Measurements from ENCODE around the gene F8. TPM values are rescaled to one million over a fixed set of nuclear protein-coding genes. Genes with fewer than 3 reads are reported as not detected.
"Not testable (repeated sequence)": the region's sequence is repeated elsewhere in the genome, so short reads cannot be mapped to it uniquely, and the experiment has no call there.

The F8 gene
- total and polyA plus RNA-seq, 2 donors (not counting 1 experiment from before 2014, with no cell fraction given) = 4.5 to 7.9 TPM

DNA sequence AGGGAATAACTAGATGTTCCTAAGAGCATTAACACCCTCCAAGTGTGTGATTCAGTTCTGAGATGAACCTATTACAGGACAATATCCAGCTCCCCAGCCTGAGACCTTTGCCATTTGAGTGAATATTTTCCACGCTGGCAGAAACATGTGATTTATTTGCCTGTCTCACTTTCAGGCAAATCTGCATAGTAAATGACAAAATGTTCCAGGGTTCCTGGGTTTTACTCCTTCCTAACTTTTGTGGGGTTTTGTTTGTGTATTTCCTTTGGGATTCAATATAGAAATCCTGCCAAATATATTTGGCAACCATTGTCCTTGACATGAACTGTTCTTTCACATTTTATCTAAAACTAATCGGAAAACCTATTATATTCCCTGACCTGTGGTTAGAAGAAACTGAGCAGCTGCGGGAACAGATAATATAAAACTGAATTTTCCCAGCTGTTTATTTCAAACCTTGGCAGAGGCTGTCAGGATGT, 12.5 kb downstream of the F8 start:
- Histone ChIP-seq H3K36me3 (ENCODE audit: control insufficient read depth, insufficient read depth, low read length) (no peaks in the 10 kb centered on the region), H3K9ac (ENCODE audit: insufficient read depth, low read length) (no peak overlapping the region), H3K4me1 (ENCODE audit: control insufficient read depth, extremely low read depth, insufficient read depth, low read length) (no peaks in the 10 kb centered on the region), H3K4me2 (ENCODE audit: extremely low read depth, insufficient read depth, low read length) (no peak overlapping the region), H3K4me3 (replicated peaks in 1 of 4; ENCODE audit: control extremely low read depth in 1 of 4, insufficient read depth in 1 of 4, low read depth in 3 of 4, low read length in 4 of 4) (no peak overlapping the region), H3K27me3 (ENCODE audit: control insufficient read depth, insufficient read depth, low read length) (no peaks in the 10 kb centered on the region), H3K9me3 (ENCODE audit: control insufficient read depth, insufficient read depth, low read depth, low read length) (no peaks in the 10 kb centered on the region), H3K27ac (ENCODE audit: insufficient read depth, low read length) (no peak overlapping the region), H4K20me1 (ENCODE audit: control insufficient read depth, extremely low read depth, insufficient read depth, low read length) (no peaks in the 10 kb centered on the region), H3K79me2 (ENCODE audit: control insufficient read depth, insufficient read depth, low read length) (no peaks in the 10 kb centered on the region), H2AFZ (ENCODE audit: low read length) (no peak overlapping the region)
- TF ChIP-seq, protein P1, sequence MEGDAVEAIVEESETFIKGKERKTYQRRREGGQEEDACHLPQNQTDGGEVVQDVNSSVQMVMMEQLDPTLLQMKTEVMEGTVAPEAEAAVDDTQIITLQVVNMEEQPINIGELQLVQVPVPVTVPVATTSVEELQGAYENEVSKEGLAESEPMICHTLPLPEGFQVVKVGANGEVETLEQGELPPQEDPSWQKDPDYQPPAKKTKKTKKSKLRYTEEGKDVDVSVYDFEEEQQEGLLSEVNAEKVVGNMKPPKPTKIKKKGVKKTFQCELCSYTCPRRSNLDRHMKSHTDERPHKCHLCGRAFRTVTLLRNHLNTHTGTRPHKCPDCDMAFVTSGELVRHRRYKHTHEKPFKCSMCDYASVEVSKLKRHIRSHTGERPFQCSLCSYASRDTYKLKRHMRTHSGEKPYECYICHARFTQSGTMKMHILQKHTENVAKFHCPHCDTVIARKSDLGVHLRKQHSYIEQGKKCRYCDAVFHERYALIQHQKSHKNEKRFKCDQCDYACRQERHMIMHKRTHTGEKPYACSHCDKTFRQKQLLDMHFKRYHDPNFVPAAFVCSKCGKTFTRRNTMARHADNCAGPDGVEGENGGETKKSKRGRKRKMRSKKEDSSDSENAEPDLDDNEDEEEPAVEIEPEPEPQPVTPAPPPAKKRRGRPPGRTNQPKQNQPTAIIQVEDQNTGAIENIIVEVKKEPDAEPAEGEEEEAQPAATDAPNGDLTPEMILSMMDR (conservative IDR thresholded peaks at IDR 0.05 in 1 of 2, IDR thresholded peaks at IDR 0.05 in 1 of 2; ENCODE audit: low read depth in 1 of 2, low read length in 2 of 2) = no peak
- TF ChIP-seq EZH2 (IDR thresholded peaks at IDR 0.05; ENCODE audit: low read length, missing control alignments) = no peak
- no peak for DNase-seq (ENCODE audit: low read depth in 2 of 2)

DNA sequence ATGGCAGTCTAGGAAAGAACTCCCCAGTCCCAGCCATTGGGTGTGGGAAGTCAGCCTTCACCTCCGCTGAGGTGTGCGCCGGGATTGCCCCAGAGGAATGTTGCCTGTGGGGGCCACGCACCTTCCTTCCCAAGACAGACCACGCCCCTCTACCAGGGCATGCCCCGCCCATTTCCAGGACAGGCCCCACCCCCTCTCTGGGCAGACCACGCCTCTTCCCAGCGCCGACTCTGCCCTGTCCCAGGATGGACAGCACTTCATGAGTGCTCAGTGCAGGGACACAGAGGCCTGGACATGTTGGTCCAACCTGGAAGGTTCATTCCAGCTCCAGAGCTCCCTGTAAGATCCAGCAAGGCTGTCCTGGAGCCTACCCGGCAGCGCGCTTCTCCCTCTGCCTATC, 13.9 kb downstream of the F8 start:
- not testable (repeated sequence) for H3K27me3 ChIP-seq (ENCODE audit: control insufficient read depth, insufficient read depth, low read length); H3K9ac ChIP-seq (ENCODE audit: insufficient read depth, low read length); H3K4me3 ChIP-seq (replicated peaks in 1 of 4; ENCODE audit: control extremely low read depth in 1 of 4, insufficient read depth in 1 of 4, low read depth in 3 of 4, low read length in 4 of 4); H3K4me1 ChIP-seq (ENCODE audit: control insufficient read depth, extremely low read depth, insufficient read depth, low read length); H3K36me3 ChIP-seq (ENCODE audit: control insufficient read depth, insufficient read depth, low read length); H4K20me1 ChIP-seq (ENCODE audit: control insufficient read depth, extremely low read depth, insufficient read depth, low read length); H3K4me2 ChIP-seq (ENCODE audit: extremely low read depth, insufficient read depth, low read length); H3K27ac ChIP-seq (ENCODE audit: insufficient read depth, low read length); H3K79me2 ChIP-seq (ENCODE audit: control insufficient read depth, insufficient read depth, low read length); H3K9me3 ChIP-seq (ENCODE audit: control insufficient read depth, insufficient read depth, low read depth, low read length); DNase-seq (ENCODE audit: low read depth in 2 of 2); H2AFZ ChIP-seq (ENCODE audit: low read length)

GRCh38 chrX:155006913-155007671, 15.4 kb downstream of the F8 start:
- not testable (repeated sequence) for H3K9me3 ChIP-seq (ENCODE audit: control insufficient read depth, insufficient read depth, low read depth, low read length); H4K20me1 ChIP-seq (ENCODE audit: control insufficient read depth, extremely low read depth, insufficient read depth, low read length); DNase-seq (ENCODE audit: low read depth in 2 of 2); H2AFZ ChIP-seq (ENCODE audit: low read length); H3K27ac ChIP-seq (ENCODE audit: insufficient read depth, low read length); H3K4me1 ChIP-seq (ENCODE audit: control insufficient read depth, extremely low read depth, insufficient read depth, low read length); H3K9ac ChIP-seq (ENCODE audit: insufficient read depth, low read length); H3K4me2 ChIP-seq (ENCODE audit: extremely low read depth, insufficient read depth, low read length); H3K27me3 ChIP-seq (ENCODE audit: control insufficient read depth, insufficient read depth, low read length); H3K4me3 ChIP-seq (replicated peaks in 1 of 4; ENCODE audit: control extremely low read depth in 1 of 4, insufficient read depth in 1 of 4, low read depth in 3 of 4, low read length in 4 of 4); H3K36me3 ChIP-seq (ENCODE audit: control insufficient read depth, insufficient read depth, low read length); H3K79me2 ChIP-seq (ENCODE audit: control insufficient read depth, insufficient read depth, low read length)

DNA sequence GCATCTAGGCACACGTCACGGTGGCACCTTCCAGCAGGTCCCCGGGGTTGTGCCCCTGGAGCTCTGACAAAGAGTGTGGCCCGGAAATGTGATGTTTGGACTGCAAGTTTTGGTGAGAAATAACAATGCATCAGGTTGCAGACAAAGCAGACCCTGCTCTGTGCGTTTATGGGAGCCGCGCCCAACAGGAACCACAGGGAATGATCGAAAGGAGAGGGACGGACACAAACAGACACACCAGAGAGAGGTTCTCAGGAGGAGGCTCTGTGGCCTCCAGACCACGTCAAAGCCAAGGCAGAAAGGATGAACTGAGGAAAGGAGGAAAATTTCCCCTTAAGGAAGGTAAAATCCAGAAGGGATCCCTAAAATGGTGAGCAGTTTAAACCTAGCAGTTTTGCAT, 16.1 kb downstream of the F8 start:
- not testable (repeated sequence) for H3K27ac ChIP-seq (ENCODE audit: insufficient read depth, low read length)

More for the DNA sequence above, 16.1 kb downstream of the F8 start:
- H3K4me3 ChIP-seq (replicated peaks in 1 of 4; ENCODE audit: control extremely low read depth in 1 of 4, insufficient read depth in 1 of 4, low read depth in 3 of 4, low read length in 4 of 4); H3K4me1 ChIP-seq (ENCODE audit: control insufficient read depth, extremely low read depth, insufficient read depth, low read length); H4K20me1 ChIP-seq (ENCODE audit: control insufficient read depth, extremely low read depth, insufficient read depth, low read length); H3K9ac ChIP-seq (ENCODE audit: insufficient read depth, low read length); H3K9me3 ChIP-seq (ENCODE audit: control insufficient read depth, insufficient read depth, low read depth, low read length); DNase-seq (ENCODE audit: low read depth in 2 of 2); H3K79me2 ChIP-seq (ENCODE audit: control insufficient read depth, insufficient read depth, low read length); H3K4me2 ChIP-seq (ENCODE audit: extremely low read depth, insufficient read depth, low read length); H2AFZ ChIP-seq (ENCODE audit: low read length); H3K36me3 ChIP-seq (ENCODE audit: control insufficient read depth, insufficient read depth, low read length); H3K27me3 ChIP-seq (ENCODE audit: control insufficient read depth, insufficient read depth, low read length): not testable (repeated sequence)
